ENCODE results near the gene DCDC1.

DNA sequence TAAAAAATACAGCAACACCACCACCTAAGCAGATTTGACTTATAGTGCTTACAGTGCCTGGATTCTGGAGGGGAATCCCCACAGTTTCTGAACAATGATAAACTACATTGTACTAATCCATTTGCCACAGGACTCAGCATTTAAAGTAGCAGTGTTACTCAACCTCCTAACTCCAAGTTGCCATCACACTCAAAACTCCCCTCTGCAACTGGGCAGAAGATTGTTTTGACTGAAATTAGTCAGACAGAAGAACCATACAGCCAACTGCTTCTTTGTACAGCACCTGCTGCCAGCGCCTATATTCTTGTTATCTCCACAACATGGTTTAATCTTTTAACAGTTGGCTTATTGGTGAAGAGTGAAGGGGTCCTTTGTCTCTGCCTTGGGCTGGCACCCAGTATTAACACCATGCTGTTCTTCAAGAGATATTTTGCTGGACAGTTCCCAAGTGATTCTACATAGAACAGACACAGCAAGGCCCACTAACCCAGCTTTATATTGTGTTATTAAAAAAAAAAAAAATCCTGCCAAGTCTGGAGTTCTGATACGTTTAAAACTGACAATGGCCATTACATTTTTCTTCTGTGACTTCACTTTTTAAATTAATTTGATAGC is 273.2 kb downstream of the DCDC1 start:
- TF ChIP-seq, protein P1, sequence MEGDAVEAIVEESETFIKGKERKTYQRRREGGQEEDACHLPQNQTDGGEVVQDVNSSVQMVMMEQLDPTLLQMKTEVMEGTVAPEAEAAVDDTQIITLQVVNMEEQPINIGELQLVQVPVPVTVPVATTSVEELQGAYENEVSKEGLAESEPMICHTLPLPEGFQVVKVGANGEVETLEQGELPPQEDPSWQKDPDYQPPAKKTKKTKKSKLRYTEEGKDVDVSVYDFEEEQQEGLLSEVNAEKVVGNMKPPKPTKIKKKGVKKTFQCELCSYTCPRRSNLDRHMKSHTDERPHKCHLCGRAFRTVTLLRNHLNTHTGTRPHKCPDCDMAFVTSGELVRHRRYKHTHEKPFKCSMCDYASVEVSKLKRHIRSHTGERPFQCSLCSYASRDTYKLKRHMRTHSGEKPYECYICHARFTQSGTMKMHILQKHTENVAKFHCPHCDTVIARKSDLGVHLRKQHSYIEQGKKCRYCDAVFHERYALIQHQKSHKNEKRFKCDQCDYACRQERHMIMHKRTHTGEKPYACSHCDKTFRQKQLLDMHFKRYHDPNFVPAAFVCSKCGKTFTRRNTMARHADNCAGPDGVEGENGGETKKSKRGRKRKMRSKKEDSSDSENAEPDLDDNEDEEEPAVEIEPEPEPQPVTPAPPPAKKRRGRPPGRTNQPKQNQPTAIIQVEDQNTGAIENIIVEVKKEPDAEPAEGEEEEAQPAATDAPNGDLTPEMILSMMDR (IDR thresholded peaks at IDR 0.05), result no peak
- TF ChIP-seq, protein P2, sequence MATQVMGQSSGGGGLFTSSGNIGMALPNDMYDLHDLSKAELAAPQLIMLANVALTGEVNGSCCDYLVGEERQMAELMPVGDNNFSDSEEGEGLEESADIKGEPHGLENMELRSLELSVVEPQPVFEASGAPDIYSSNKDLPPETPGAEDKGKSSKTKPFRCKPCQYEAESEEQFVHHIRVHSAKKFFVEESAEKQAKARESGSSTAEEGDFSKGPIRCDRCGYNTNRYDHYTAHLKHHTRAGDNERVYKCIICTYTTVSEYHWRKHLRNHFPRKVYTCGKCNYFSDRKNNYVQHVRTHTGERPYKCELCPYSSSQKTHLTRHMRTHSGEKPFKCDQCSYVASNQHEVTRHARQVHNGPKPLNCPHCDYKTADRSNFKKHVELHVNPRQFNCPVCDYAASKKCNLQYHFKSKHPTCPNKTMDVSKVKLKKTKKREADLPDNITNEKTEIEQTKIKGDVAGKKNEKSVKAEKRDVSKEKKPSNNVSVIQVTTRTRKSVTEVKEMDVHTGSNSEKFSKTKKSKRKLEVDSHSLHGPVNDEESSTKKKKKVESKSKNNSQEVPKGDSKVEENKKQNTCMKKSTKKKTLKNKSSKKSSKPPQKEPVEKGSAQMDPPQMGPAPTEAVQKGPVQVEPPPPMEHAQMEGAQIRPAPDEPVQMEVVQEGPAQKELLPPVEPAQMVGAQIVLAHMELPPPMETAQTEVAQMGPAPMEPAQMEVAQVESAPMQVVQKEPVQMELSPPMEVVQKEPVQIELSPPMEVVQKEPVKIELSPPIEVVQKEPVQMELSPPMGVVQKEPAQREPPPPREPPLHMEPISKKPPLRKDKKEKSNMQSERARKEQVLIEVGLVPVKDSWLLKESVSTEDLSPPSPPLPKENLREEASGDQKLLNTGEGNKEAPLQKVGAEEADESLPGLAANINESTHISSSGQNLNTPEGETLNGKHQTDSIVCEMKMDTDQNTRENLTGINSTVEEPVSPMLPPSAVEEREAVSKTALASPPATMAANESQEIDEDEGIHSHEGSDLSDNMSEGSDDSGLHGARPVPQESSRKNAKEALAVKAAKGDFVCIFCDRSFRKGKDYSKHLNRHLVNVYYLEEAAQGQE (IDR thresholded peaks at IDR 0.05; ENCODE audit: insufficient read depth in 1 of 2, low read depth in 2 of 2, low read length in 1 of 2), result no peak
- TF ChIP-seq SIN3A (IDR thresholded peaks at IDR 0.05; ENCODE audit: borderline replicate concordance, insufficient read depth, low read depth, low read length) (no peak), TCF7L2 (IDR thresholded peaks at IDR 0.05; ENCODE audit: low read depth, low read length) (no peak), POLR2AphosphoS5 (IDR thresholded peaks at IDR 0.05; ENCODE audit: low read depth, low read length) (no peak)

All from Panc1 (cell line).